ENCODE data around the gene MAML1. TPM values are rescaled to one million over a fixed set of nuclear protein-coding genes. Genes with fewer than 3 reads are reported as not detected.
A peak's percentile ranks its signal among the peaks of the same experiment; 100 is the strongest.

MAML1 gene
- total RNA-seq, 2 experiments from 2014 or later = 34.3 to 34.9 TPM

DNA sequence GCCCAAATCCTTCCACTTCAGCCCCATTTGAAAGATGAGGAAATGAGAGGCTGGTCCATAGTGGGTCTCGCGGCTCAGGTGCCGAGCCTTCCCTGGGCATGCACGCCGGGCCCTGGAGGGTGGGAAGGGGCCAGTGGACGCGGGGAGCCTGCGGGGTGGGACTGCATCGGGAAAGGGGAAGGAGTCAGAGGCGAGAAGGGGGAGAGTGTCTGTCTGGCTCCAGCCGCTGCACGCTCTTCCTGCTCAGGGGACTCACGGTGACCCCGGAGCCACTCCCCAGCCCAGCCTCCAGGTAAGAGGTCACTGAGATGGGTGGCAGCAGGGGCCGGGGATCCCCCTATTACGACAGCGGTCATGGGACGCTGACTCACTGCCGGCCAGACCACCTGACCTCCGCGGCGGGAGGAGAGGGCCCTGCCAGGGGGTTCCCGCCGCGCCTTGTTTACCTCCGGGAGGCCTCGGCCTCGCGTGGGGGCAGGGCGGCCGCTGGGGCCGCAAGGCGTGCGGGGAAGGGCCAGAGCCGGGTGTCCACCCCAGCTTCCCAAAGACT is 86.2 kb downstream of the MAML1 start:
- Mint-ChIP-seq H3K27ac (peak overlapping the region; percentile 88), H3K4me1 (peaks cover 46% of the 10 kb centered on the region)

DNA sequence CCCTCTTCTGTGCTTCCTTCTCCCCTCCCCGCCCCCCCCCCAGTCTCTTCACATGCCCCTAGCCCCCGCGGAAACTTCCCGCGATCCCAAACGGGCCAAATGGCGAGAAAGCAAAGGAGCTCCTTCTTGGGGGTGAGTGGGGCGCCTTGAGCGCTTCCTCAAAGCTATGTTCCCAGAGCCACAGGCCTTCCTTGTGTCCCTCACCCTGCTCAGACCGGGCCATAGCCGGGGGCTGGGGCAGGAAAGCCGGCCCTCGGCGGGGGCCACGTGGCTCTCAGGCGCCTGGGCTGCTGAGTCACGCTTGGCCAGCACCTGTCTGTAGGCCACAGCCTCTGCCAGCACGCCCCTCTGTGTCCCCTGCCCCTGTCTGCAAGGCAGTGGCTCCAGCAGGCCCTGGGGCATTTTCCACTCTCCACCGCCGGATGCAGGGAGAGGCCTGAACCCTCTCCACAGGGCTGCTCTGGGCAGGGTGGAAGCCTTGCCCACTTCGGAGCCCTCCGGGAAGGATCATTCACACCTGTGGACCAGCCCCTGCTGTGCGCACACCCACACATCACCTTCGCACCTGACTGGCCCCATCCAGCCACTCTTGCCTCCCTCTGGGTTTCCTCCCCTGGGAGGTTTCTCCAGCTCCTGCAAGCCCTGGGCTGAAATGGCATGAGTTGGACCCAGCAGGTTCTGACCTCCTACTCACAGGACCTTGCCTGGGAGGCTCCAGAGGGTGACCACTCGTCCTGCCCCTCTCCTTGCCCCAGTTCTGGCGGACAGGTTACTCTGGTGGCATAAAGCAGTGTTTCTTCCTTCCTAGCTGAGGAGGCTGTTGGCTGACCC is 86.9 kb downstream of the MAML1 start:
- DNase-seq = no peak
- Mint-ChIP-seq H3K27me3 (no peaks in the 10 kb centered on the region), H3K4me1 (peaks cover 46% of the 10 kb centered on the region), H3K27ac (peak overlapping the region; percentile 84), H3K4me3 (peak overlapping the region; percentile 70), H3K9me3 (no peaks in the 10 kb centered on the region), H3K36me3 (ENCODE audit: low read depth) (peaks cover 24% of the 10 kb centered on the region)
- ChIA-PET CTCF (interaction anchor here (0.5 to 1.4 kb wide), 2 partner anchors 18 to 143 kb away, joined by 3 read pairs; no protein-coding TSS in a partner anchor), POLR2A (no interaction called here)

More for the DNA sequence above, 86.2 kb downstream of the MAML1 start:
- ChIA-PET CTCF (no interaction called here), POLR2A (no interaction called here)
- peak; percentile 79 for DNase-seq
- Mint-ChIP-seq H3K36me3 (ENCODE audit: low read depth) (peaks cover 22% of the 10 kb centered on the region), H3K4me3 (peak overlapping the region; percentile 51), H3K27me3 (no peaks in the 10 kb centered on the region), H3K9me3 (no peaks in the 10 kb centered on the region)

DNA sequence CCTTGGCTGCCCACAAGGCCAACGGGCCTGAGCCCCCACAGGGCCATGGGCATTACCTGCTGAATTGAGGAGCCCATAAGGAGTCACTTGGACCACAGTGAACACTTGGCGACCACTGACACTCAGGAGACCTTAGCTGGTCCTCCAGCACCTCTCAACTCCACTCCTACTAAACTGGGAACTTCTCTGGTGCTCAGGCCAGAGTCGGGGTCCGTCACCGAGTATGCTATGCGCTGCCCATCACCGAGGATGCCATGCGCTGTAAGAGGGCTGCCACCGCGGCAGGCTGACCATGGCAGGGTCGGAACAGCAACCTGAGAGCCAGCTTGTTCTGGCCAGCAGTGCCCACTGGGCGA is 87.5 kb downstream of the MAML1 start:
- DNase-seq = no peak
- Mint-ChIP-seq H3K4me1 (peaks cover 52% of the 10 kb centered on the region), H3K4me3 (peak overlapping the region; percentile 70), H3K27ac (peak overlapping the region; percentile 84), H3K36me3 (ENCODE audit: low read depth) (peaks cover 29% of the 10 kb centered on the region), H3K27me3 (no peaks in the 10 kb centered on the region), H3K9me3 (no peaks in the 10 kb centered on the region)
- CTCF ChIA-PET = interaction anchor here (0.5 to 1.4 kb wide), 6 partner anchors 9 to 978 kb away, joined by 3 to 4 read pairs (median 3); no protein-coding TSS in a partner anchor
- POLR2A ChIA-PET = interaction anchor here (0.8 kb wide), 1 partner anchor 17 kb away, joined by 5 read pairs; no protein-coding TSS in a partner anchor

DNA sequence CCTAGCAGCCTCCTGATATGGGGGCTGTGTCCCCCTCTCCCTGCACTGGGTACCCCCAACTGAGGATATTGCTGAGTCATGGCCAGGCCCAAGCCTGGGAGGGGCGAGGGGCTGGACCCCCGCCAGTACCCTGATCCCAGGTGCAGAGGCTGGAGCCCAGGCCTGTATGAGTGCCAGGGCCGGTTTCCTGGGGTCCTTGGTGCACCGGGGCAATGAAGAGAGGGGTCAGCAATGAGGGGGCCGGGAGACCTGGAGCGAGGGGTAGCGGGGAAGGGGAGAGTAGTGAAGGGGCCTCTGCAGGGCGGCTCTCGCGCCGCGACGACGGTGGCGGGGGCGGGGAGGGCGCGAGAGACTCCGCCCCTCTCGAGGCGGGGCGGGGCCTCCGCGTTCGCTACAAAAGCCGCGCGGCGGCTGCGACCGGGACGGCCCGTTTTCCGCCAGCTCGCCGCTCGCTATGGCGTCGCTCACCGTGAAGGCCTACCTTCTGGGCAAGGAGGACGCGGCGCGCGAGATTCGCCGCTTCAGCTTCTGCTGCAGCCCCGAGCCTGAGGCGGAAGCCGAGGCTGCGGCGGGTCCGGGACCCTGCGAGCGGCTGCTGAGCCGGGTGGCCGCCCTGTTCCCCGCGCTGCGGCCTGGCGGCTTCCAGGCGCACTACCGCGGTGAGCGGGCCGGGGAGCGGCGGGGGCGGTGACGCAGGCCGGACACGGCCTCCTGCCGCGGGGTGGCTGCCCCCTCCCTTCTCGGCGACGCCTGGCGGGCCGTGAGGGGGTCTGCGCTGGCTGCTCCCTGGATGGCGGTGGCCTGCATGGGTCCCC is 88.1 kb downstream of the MAML1 start, which contains the start of gene SQSTM1:
SQSTM1 (plus strand) TSS at position 423 of the 815 bp plus-strand sequence; CDS start at position 455, 32 bp downstream.
- Mint-ChIP-seq H3K4me3 (peak within 1 kb of the TSS; percentile 95), H3K36me3 (ENCODE audit: low read depth) (peaks cover 33% of the 10 kb centered on the region), H3K27me3 (no peaks in the 10 kb centered on the region), H3K4me1 (peaks cover 50% of the 10 kb centered on the region), H3K9me3 (no peaks in the 10 kb centered on the region), H3K27ac (peak within 1 kb of the TSS; percentile 98)
- POLR2A ChIA-PET = interaction anchor here (0.8 kb wide), 1 partner anchor 16 kb away, joined by 5 read pairs; no protein-coding TSS in a partner anchor
- peak; percentile 79 for DNase-seq
- CTCF ChIA-PET = interaction anchor here (0.5 to 1.4 kb wide), 6 partner anchors 10 to 979 kb away, joined by 3 to 4 read pairs (median 3); no protein-coding TSS in a partner anchor

DNA sequence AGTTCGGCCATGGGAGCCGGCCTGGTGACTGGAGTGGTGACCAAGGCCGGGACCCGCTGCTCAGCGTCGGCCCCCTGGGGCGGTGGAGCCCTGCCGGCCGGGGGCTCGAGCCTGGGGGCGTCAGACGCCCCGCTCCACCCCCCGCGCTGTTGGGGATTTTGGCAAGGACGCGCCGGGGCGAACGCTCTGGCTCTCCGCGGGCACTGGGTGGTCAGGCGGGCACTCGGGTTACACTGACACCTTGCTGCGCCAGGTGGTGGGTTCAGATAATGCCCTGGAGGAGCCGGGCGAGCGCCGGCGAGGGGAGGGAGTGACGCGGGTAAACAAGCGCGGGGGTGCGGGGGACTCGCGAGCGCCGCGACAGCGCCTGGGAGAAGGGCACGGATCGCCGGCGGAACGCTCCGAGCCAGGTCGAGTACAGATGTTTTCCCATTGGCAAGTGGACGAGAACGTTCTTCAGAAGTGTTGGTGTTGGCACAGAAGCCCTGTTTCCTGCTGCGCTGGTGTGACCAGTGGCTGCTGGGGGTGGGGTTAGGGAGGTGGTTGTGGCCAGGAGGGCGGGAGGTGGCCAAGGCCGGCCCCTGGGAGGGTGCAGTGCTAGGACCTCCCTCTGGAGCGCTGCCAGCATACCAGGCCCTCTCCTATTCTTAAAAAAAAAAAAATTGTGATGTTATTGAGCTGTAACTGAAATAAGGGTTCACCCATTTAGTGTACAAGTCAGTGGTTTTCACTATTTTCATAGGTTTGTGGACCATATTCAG is 88.9 kb downstream of the MAML1 start:
- peaks cover 32% of the 10 kb centered on the region for H3K36me3 Mint-ChIP-seq (ENCODE audit: low read depth)
- H3K9me3 Mint-ChIP-seq = no peaks in the 10 kb centered on the region
- H3K4me1 Mint-ChIP-seq = peaks cover 48% of the 10 kb centered on the region
- ChIA-PET CTCF (interaction anchor here (1.2 to 1.3 kb wide), 2 partner anchors 10 to 20 kb away, joined by 3 to 4 read pairs; no protein-coding TSS in a partner anchor), POLR2A (no interaction called here)
- peak; percentile 89 for DNase-seq
- H3K4me3 Mint-ChIP-seq = peak overlapping the region; percentile 95
- H3K27ac Mint-ChIP-seq = peak overlapping the region; percentile 98
- no peaks in the 10 kb centered on the region for H3K27me3 Mint-ChIP-seq

DNA sequence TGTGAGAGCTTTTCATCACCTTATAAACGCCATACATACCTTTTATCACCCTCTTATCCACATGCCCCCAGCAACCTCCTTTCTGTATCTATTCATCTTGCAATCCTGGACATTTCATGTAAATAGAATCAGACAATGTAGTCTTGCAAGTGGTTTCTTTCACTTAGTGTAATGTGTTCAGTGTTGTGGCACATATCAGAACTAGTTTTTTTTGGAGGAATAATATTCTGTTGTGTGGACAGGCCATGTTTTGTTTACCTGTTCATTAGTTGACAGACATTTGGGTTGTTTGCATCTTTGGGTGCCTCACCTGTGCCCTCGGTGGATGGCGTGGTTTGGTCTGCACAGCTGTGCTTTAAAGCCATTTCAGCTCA is 89.4 kb downstream of the MAML1 start:
- Mint-ChIP-seq H3K4me1 (peaks cover 51% of the 10 kb centered on the region), H3K27me3 (no peaks in the 10 kb centered on the region), H3K36me3 (ENCODE audit: low read depth) (peaks cover 36% of the 10 kb centered on the region), H3K4me3 (peak overlapping the region; percentile 95), H3K27ac (peak overlapping the region; percentile 98), H3K9me3 (no peaks in the 10 kb centered on the region)
- ChIA-PET POLR2A (no interaction called here), CTCF (interaction anchor here (1.3 kb wide), 1 partner anchor 20 kb away, joined by 4 read pairs; no protein-coding TSS in a partner anchor)
- DNase-seq = no peak

DNA sequence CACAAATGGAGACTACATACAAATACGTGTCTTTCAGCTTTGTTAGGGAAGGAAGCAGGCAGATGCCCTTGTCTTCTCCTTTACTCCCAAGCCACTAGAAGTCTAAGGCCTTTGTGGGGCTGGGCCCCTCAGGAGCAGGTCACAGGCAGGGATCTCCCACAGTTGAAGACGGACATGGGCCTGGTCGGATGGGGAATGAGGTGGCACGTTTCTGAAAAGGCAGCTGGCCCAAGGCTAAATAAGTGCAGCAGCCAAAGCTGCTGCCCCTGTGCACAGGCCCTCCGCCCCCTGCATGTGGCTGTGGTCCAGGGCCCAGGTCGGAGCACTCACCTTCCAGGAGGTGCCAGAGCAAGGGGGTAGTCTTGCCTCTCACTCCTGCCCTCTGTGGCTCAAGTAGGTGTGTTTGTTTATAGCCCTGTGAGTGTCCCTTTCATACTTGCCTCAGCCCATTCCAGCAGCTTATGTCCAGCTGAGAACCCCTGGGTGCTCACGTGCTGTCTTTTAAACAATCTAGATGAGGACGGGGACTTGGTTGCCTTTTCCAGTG is 89.9 kb downstream of the MAML1 start:
- Mint-ChIP-seq H3K27ac (peak overlapping the region; percentile 27), H3K4me3 (peak overlapping the region; percentile 95), H3K36me3 (ENCODE audit: low read depth) (peaks cover 41% of the 10 kb centered on the region), H3K9me3 (no peaks in the 10 kb centered on the region), H3K4me1 (peaks cover 52% of the 10 kb centered on the region), H3K27me3 (no peaks in the 10 kb centered on the region)
- ChIA-PET POLR2A (no interaction called here), CTCF (interaction anchor here (1.3 kb wide), 1 partner anchor 21 kb away, joined by 4 read pairs; no protein-coding TSS in a partner anchor)
- DNase-seq = no peak

DNA sequence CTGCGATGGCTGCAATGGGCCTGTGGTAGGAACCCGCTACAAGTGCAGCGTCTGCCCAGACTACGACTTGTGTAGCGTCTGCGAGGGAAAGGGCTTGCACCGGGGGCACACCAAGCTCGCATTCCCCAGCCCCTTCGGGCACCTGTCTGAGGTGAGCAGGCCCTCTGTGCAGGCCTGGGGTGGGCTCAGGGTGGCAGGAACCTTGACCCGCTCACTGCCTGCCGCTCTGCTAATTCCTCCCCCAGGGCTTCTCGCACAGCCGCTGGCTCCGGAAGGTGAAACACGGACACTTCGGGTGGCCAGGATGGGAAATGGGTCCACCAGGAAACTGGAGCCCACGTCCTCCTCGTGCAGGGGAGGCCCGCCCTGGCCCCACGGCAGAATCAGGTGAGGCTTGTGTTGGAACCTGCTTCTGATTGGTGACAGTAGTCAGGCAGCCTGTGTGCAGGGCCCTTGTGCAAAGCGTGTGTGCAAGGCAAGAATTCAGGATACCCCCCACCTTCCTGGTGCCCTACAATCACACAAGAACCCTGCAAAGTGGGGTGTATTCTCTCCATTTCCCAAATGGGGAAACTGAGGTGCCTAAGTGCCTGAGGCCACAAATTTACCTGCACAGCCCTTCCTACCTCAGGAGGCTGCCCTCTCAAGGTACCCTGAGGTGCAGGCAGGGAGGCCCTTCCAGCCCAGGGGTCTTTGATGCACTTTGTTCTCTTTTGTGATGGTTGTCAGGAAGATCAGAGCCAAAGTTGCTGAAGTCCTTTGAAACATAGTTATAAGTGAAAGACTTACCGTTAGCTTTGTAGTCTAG is 91.5 kb downstream of the MAML1 start:
- H3K4me1 Mint-ChIP-seq = peaks cover 44% of the 10 kb centered on the region
- DNase-seq = no peak
- H3K36me3 Mint-ChIP-seq (ENCODE audit: low read depth) = peaks cover 52% of the 10 kb centered on the region
- no peaks in the 10 kb centered on the region for H3K27me3 Mint-ChIP-seq
- no peaks in the 10 kb centered on the region for H3K9me3 Mint-ChIP-seq
- no peak overlapping the region for H3K4me3 Mint-ChIP-seq
- POLR2A ChIA-PET = no interaction called here
- no peak overlapping the region for H3K27ac Mint-ChIP-seq
- CTCF ChIA-PET = interaction anchor here (1.4 kb wide), 1 partner anchor 11 kb away, joined by 3 read pairs; no protein-coding TSS in a partner anchor

DNA sequence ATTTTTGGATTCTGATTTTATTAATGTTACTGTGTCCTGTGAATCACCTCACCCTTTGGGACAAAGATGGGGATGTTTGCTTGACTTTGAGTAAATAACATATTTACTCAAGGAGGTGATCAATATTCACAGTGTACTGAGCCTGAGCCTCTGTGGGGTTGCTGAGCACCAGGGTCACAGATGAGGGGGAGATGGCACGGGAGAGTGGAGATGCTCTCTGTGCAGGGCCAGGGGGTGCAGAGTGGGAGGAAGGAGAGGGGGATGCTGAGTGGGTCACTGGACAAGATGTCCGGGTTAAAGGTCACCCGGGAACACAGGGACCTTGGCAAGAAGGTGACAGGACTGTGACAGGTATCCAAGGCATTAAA is 92.1 kb downstream of the MAML1 start:
- DNase-seq = no peak
- CTCF ChIA-PET = interaction anchor here (1.4 kb wide), 1 partner anchor 12 kb away, joined by 3 read pairs; no protein-coding TSS in a partner anchor
- POLR2A ChIA-PET = no interaction called here
- H3K36me3 Mint-ChIP-seq (ENCODE audit: low read depth) = peaks cover 58% of the 10 kb centered on the region
- H3K9me3 Mint-ChIP-seq = no peaks in the 10 kb centered on the region
- H3K27me3 Mint-ChIP-seq = no peaks in the 10 kb centered on the region
- H3K4me1 Mint-ChIP-seq = peaks cover 41% of the 10 kb centered on the region
- no peak overlapping the region for H3K27ac Mint-ChIP-seq
- no peak overlapping the region for H3K4me3 Mint-ChIP-seq

DNA sequence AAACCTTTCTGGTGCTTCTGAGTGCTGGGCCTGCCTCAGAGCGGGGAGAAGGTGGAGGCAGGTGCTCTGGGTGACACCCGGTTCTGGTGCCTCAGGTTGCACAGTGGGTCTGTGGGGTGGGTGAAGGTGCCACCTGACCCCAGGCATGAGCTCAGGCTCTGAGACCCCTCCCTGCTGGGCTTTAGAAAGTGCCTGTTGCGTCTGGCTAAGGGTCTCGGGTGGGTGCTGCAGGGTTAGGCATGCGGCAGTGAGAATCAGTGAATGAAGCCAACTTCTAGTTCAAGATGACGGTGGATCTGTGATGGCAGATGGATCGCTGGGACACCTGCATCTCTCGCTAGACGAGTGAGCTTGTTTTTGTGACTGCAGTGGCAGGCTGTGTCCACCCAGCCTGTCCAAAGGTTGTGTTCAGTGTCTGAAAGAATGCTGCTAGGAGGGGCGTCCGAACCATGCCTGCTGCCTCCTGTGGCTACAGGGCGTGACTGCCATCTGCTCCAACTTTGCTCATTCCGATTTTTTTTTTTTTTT is 93.1 kb downstream of the MAML1 start:
- H3K36me3 Mint-ChIP-seq (ENCODE audit: low read depth) = peaks cover 66% of the 10 kb centered on the region
- H3K9me3 Mint-ChIP-seq = no peaks in the 10 kb centered on the region
- POLR2A ChIA-PET = no interaction called here
- peak overlapping the region; percentile 5 for H3K27ac Mint-ChIP-seq
- CTCF ChIA-PET = interaction anchor here (0.6 to 1.4 kb wide), 2 partner anchors 13 to 15 kb away, joined by 3 read pairs; no protein-coding TSS in a partner anchor
- no peak for DNase-seq
- H3K27me3 Mint-ChIP-seq = no peaks in the 10 kb centered on the region
- H3K4me1 Mint-ChIP-seq = peaks cover 33% of the 10 kb centered on the region
- no peak overlapping the region for H3K4me3 Mint-ChIP-seq

Measured in activated CD4-positive, alpha-beta T cell treated with anti-CD3 and anti-CD28 coated beads, Interleukin-2, amount 10 ng/mL, durations not matched to agents 7 days and 5 days (primary cell).